GM21786 (cell line): ENCODE results near the gene ZNF599.
"Not testable (repeated sequence)": the region's sequence is repeated elsewhere in the genome, so short reads cannot be mapped to it uniquely, and the experiment has no call there.

Experiments
- ATAC-seq: cut with Tn5 transposase; IDR thresholded peaks from one replicate; pipeline ENCODE4 v1.9.1; 2021; ENCODE audit not compliant: unreplicated experiment

Gene ZNF599

DNA sequence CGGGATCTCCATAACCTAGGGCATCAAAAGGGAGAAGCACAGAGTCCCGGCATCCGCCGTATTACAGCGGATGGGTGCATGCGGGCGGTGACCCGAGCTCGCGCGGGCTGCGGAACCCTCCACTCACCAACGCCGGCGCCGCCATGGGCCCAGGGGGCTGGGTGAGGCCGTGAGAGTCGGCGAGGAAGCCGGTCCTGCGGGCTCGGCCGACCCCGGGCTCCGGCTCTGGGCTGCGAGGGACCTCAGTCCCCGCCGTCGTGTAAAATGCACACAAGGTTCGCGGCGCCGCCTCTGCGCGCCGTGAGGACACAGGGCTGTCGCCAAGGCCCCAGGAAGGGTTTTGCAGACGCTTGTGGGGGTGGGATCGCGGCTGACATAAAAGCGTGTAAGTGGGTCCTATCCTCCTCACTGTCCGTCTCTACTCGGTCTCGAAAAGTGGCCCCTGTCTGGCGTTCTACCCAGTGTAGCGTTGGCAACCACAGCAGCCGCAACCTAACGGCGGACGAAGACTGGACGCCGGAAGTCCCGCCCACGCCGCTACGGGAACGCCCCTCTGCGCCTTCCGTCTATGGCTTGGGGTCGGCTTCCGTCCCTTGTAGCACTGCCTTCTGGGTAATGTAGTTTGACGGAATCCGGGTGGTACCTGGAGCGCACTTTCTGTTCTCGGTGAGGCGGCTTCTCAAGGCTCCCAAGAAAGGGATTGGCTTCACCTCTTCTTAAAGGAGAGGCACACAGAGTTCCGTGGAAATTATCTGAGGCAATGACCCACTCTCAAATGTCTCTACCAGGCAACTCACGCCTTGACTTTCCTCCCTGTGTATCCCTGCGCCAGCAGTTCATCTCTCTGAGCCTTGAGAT lies at the start of gene ZNF599:
Gene ZNF599, minus strand, starts transcription at position 519 of the 858 bp plus-strand sequence. Its CDS starts 374 bp downstream, at position 145.
- ATAC-seq, result peak; percentile 97

DNA sequence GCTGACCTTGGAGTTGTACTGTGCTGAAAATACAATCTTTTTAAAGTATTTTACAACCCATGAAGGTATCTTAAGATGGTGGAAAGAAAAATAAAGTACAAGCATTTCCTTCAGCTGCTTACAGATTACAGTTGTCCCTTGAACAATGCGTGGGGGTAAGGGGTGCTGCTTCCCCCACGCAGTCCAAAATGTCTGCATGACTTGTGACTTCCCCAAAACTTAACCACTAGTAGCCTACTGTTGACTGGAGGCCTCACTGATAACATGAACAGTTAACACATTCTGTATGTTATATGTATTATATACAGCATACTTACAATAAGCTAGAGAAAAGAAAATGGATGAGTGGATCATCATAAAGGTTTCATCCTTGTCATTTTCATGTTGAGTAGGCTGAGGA lies 45.3 kb upstream of the ZNF599 start:
- ATAC-seq, result no peak

DNA sequence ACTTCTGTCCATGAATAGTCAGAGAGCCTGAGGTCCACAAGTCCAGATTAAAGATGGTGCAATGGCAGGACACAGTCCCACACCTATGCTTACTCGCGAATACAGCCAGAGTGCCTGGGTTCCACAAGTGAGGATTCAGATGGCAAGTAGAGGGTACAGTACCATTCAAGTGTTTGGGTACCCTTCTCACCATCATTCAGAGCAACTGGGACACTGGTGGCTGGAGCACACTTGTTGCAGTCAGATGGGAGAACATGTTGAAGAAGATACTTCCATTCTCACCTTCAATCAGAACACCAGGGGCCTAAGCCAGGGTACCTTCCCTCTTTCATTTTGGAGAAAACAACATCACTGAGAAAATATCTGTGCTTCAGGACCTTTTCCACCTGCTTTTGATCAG lies 43.7 kb upstream of the ZNF599 start:
- ATAC-seq, result no peak

DNA sequence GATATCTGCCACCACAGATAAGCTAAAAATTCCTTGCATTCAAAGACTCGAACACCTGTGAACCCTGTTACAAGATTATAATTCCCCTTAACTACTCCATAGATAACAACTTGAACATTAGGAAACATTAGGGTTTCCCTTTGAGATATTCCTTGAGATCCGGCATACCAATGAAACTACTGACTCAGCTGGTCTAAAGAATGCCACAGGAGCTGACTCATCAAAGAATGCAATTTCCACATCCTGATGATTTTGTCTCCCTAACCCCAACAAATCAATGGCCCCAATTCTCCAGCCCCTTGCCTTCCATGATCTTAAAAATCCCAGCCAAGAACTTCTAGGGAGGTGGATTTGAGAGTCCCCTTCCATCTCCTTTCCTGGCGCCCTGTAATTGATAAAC lies 35.6 kb upstream of the ZNF599 start:
- no peak for ATAC-seq

DNA sequence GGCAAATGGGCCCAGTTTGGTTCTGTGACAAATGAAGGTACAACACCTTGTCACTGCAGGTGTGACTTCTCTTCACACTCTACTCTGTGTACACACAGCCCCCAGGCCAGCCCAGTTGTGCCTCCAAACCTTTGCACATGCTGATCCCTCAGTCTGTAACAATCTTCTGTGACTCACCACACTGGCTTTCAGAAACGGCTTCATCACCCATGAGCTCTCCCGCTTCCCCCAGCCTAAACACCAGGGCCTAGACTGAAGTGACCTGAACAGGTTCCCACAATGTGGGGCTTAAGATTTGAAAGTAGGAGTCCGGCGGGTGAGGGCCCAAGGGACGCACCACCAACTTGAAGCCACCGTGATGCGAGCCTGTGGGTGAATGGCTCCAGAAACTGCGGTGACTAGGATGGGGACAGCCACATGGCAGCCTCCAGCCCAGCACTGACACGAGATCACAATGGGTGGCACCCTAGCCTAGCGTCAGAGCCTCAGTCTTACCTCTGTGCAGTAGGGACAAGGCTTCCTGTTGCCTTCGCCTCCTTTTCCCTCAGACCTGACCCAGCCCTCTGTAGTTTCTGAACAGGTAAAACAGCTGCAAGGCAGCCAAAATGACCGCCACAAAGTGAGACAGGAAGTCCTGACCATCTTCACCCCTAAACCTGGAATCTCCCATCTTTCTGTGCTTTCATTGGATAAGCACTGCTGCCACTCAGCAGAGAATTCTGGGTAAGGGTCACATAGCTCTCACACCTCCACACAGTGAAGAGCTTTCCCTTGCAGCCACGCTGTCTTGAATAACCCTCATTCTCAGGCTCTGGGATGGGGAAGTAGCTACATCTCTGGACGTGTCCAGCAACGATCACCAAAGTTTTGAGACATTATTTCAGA lies 34.2 kb upstream of the ZNF599 start:
- no peak for ATAC-seq

DNA sequence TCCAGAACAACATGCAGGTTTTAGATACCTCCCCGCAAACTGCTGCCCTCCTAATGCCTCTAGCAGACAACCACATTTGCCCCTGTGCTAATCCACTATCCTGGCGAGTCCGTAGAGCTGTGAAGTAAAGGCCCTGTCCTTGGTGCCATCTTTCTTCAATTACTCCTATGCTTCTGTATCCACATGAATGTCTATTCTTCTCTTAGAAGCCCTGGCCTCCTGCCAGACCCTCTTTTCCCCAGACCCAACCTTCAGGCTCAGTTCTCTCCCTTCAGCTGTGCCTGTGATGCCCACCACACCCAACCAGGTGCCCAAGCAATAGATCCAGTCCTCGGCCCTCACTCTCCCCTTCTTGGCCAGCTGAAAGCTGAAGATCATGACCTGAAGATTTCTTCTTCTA lies 31.1 kb upstream of the ZNF599 start:
- ATAC-seq, result no peak

DNA sequence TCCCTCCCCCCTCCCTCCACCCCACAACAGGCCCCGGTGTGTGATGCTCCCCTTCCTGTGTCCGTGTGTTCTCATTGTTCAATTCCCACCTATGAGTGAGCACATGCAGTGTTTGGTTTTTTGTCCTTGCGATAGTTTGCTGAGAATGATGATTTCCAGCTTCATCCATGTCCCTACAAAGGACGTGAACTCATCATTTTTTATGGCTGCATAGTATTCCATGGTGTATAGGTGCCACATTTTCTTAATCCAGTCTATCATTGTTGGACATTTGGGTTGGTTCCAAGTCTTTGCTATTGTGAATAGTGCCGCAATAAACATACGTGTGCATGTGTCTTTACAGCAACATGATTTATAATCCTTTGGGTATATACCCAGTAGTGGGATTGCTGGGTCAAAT lies 23.9 kb upstream of the ZNF599 start:
- not testable (repeated sequence) for ATAC-seq

DNA sequence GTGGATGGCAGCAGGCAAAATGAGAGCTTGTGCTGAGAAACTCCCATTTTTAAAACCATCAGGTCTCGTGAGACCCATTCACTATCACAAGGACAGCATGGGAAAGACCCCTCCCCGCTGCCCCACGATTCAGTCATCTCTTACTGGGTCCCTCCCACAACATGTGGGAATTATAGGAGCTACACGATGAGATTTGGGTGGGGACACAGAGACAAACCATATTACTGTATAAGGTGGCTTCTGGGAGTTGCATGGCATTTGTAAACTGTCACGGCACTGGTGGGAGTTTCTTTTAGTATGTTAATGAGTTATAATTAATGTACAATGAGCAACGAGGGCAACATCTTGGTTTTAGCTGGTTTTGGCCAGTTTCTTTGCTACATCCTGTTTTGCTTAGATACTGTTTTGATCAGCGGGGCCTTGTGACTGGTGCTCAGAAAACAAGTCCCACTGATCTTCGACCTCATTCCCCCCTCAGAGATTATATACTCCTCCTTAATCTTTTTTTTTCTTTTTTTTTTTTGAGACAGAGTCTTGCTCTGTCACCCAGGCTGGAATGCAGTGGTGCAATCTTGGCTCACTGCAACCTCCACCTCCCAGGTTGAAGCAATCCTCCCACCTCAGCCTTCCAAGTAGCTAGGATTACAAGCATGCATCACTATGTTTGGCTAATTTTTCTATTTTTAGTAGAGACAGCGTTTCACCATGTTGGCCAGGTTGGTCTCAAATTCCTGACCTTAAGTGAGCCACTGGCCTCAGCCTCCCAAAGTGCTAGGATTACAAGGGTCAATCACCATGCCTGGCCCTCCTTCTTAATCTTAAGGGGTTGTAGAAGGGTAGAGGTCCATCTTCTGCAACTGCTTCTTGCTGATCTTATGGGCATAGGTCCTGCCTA lies 21.3 kb upstream of the ZNF599 start:
- ATAC-seq, result no peak

DNA sequence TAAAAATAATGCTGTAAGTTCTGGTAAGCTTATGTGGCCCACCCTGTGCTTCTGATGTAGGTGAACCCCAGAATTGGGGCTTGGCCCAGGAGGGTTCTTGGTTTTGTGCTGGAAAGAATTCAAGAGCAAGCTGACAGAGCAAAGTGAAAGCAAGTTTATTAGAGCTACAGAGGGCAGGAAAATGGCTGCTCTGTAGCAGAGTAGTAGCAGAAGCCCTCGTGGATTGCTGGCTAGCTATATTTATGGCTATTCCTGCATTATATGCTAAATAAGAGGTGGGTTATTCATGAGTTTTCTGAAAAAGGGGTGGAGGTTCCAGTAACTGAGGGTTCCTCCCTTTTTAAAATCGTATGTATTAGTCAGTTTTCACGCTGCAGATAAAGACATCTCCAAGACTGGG lies 20.6 kb upstream of the ZNF599 start:
- no peak for ATAC-seq

DNA sequence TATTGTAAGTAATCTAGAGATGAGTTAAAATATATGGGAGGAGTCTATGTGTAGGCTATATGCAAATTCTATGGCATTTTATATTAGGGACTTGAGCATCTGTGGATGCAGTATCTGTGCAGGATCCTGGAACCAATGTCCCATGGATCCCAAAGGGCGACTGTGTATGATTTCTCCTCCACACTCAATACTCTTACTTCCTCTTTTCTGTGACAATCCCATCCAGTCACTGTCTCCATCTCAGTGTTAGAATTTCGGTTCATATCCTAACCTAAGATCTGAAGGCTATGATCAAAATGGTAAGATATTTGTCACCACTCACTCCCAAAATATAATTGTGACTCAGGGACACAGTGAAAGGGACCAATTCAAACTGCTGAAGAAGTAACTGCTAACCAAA lies 15.1 kb upstream of the ZNF599 start:
- no peak for ATAC-seq

DNA sequence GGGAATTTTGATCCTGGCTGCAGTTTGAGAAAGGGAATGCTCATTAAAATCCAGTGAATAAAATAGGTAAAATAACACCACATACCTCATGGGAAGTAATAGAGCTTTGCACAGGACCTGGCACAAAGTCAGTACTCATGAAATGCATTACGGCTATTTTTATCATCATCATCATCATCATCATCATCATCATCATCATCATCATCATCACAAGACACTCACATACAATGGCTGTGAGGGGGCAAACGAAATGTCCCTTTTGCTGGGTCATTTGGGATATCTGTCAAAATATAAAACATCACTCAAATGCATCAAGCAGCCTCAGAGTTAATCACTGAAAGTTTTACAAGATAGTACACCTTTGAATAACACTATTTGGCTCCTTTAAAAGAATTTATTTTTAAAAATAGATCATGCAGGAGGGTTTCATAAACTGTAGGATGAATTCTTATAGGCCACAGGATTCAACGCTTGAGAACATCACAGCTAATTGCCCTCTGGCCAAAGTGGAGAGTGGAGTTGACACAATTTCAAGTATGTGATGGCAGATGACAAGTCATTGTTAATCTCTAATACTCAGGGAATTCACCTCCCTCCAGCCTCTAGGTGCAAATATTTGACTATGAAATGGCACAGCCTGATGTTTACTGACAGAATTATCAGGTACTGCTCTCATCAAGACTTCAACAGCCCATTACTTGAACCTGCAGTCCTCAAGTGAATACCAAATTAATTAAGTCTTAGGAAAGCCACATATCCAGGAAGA lies 14.2 kb upstream of the ZNF599 start:
- ATAC-seq, result no peak

DNA sequence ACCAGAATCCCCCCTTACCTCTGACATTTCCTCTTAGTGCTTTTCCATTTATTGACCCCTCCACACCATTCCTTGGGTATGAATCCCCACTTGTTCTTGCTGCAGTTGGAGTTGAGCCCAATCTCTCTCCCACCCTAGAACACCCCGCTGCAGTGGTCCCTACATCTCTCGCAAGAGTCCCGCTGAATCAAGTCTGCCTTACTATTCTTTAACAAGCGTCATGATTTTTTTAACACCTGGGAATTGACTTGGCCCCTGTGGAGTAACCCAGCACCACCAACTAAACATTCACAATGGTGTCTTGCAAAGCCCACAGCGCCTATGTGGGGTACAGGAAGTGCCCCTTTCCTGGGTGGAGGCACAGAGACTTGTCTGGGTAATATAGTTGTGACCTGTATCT lies 13.2 kb upstream of the ZNF599 start:
- no peak for ATAC-seq

DNA sequence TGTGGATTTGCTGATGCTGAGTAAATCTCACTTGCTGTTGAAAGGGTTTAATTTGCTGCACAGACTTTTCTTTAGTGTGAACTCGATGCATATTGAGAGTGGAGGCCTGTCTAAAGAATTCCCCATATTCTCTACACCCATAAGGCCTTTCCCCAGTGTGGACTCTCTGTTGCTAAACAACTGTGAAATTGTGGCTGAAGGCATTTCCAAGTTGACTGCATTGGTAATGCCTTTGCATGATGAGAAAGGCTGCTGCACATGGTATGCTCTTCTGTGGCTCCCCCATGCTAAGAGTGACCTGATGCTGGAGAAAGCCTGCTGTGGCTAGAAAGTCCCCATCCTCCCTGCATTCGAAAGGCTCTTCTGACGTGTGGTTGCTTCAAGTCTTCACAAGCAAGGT lies 6.6 kb upstream of the ZNF599 start:
- no peak for ATAC-seq

DNA sequence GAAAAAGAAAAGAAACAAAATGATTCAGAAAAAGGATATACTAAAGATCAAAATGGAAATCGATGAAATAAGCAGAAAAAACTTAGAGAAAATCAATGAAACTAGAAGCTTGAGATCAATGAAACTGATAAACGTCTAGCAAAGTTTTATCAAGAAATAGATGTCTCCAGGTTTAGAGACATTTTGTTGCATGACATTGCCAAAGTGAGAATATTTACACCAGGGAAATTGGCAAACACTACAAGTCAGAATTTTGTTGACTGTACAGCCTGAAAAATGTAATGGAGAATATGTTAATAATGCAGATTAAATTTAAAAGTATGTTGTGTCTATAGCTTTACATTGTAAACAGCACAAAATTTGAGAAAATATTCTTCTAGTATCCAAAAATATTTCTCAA lies 5.3 kb upstream of the ZNF599 start:
- no peak for ATAC-seq

DNA sequence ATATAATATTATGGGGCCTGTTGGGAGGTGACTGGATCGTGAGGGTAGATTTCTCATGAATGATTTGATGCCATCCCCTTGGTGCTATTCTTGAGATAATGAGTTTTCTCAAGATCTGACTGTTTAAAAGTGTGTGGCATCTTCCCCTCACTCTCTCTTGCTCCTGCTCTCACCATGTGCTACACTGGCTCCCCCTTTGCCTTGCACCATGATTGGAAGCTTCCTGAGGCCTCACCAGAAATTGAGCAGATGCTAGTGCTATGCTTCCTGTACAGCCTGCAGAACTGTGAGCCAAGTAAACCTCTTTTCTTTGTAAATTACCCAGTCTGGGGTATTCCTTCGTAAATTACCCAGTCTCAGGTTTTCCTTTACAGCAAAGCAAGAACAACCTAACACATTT lies 1.8 kb upstream of the ZNF599 start:
- no peak for ATAC-seq

DNA sequence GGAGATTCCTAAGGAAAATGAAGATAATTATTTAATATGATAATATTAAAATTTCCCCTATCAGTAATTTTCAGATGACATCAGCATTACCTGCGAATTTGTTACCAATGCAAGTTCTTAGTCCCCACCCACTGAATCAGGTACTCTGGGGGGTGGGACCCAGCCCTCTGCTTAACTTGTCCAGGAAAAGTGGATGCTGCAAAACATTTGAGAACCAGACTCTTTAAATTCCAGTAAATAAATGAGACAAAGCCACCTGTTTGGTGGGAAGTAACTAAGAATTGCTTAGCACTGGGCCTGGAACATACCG lies 495 bp upstream of the ZNF599 start:
- no peak for ATAC-seq

DNA sequence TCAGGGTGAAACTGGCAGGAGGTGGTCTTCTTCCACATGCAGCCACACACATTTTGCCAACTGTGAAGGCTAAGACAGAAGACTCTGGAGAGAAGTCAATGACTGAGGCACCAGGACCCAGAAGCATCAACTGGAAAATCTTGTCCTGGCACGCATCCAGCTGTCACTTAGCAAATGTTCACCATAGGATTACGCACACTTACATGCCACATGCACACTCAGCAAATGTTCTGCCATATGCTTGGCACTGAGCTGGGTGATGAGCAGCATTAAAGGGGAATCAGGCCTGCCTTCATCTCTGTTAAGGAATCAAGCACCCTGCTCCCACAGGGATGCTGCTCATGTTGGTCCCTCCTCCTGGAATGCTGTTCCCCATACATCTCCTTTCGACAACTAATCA lies 5.1 kb downstream of the ZNF599 start:
- ATAC-seq, result no peak

DNA sequence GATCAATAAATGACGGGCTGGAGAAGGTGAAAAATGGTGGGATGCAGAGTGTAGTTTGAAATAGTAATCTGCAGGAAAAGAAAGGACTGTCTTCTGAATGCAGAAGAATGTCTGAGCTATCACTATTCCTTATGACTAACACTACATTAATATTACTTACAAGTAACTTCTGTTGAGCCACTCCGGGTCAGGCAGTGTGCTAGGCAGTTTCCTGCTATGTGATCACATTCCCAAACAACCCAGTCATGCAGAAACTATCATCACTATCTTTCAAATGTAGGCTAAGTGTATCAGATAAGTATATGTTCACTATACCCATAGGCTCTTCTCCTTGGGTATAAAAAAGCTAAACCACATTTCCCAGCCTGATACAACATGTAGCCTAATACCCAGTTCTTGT lies 6.6 kb downstream of the ZNF599 start:
- ATAC-seq, result no peak

DNA sequence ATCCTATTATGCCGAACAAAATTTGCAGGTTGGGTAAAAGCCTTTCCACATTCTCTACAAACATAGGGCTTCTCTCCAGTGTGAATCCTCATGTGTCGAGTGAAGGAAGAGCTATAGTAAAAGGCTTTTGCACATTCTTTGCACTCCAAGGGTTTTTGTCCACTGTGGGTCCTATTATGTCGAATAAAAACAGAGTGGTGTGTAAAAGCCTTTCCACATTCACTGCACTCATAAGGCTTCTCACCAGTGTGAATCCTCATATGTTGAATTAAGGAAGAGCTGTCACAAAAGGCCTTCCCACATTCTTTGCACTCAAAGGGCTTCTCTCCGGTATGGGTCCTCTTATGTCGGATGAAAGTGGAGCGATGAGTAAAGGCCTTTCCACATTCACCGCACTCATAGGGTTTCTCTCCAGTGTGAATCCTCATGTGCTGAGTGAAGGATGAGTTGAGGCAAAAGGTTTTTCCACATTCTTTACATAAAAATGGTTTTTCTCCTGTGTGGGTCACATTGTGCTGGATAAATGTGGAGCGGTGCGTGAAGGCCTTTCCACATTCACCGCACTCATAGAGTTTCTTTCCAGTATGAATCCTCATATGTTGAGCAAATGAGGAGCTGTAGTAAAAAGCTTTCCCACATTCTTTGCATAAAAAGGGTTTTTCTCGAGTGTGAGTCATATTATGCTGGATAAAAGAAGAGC lies 13.6 kb downstream of the ZNF599 start:
- ATAC-seq, result no peak

DNA sequence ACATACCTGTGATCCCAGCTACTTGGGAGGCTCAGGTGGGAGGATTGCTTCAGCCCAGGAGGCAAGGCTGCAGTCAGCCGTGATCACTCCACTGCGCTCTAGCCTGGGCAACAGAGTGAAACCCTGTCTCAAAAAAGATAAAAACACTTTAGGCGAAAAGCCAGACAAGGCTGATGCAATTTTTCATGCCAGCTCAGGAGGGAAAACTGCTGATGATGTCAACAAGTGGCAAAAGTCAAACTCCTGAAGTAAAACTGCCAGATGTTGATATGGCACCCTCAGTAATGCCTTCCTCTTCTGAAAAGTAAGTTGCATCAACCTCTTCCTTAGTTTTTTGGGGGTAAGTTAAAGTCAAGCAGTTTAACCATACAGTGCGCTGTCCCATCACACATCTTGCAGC lies 15.6 kb downstream of the ZNF599 start:
- ATAC-seq, result no peak
